ENCODE measurements around the gene CRY2.
A peak's percentile ranks its signal among the peaks of the same experiment; 100 is the strongest.

The CRY2 gene

DNA sequence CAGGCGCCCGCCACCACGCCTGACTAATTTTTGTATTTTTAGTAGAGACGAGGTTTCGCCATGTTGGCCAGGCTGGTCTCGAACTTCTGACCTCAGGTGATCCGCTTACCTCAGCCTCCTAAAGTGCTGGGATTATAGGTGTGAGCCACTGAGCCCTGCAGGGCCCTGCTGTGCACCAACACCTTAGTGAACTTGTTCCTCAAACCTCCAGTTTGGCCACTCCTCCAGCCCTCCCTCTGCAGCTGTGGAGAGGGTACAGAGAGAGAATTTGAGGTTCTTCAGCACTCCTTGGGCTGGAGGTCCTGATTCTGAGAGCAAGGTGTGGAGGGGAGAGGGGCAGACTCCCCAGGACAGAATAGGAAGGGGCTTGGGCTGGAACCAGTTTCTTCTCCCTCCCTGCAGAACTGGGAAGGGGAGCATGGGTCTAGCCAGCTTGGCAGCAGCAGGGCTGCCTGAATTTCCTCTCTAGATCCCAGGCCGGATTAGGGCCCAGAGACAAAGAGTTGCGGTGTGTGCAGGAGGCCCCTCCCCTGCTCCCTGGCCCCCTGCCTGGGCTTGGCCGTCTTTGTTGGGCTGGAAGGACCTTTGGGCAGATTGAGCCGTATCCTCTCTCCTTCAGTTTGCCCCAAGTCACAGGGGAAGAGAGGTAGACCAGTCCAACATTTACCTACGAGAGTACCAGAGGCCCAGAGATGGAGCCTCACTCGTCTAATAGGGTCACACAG is 72.7 kb downstream of the CRY2 start:
- H3K36me3 ChIP-seq (ENCODE audit: control insufficient read depth, insufficient read depth, low read length) = peaks cover 14% of the 10 kb centered on the region
- peaks cover 13% of the 10 kb centered on the region for H3K27me3 ChIP-seq (ENCODE audit: control insufficient read depth, insufficient read depth, low read length)
- H3K4me3 ChIP-seq (ENCODE audit: low read depth, low read length) = no peak overlapping the region
- no peak overlapping the region for H3K9ac ChIP-seq (ENCODE audit: low read depth, low read length)
- no peaks in the 10 kb centered on the region for H3K9me3 ChIP-seq (ENCODE audit: control insufficient read depth, insufficient read depth, low read length)
- H3K4me1 ChIP-seq (ENCODE audit: control insufficient read depth, insufficient read depth, low read length) = peaks cover 26% of the 10 kb centered on the region

- Histone ChIP-seq H3K4me3 (ENCODE audit: low read depth, low read length) (peak overlapping the region; percentile 56), H3K9me3 (ENCODE audit: control insufficient read depth, insufficient read depth, low read length) (no peaks in the 10 kb centered on the region), H3K9ac (ENCODE audit: low read depth, low read length) (no peak overlapping the region), H3K27me3 (ENCODE audit: control insufficient read depth, insufficient read depth, low read length) (peaks cover 13% of the 10 kb centered on the region), H3K4me1 (ENCODE audit: control insufficient read depth, insufficient read depth, low read length) (peaks cover 26% of the 10 kb centered on the region), H3K36me3 (ENCODE audit: control insufficient read depth, insufficient read depth, low read length) (peaks cover 12% of the 10 kb centered on the region)
These were observed 73.5 kb downstream of the CRY2 start for GRCh38 chr11:45920531-45921477.

DNA sequence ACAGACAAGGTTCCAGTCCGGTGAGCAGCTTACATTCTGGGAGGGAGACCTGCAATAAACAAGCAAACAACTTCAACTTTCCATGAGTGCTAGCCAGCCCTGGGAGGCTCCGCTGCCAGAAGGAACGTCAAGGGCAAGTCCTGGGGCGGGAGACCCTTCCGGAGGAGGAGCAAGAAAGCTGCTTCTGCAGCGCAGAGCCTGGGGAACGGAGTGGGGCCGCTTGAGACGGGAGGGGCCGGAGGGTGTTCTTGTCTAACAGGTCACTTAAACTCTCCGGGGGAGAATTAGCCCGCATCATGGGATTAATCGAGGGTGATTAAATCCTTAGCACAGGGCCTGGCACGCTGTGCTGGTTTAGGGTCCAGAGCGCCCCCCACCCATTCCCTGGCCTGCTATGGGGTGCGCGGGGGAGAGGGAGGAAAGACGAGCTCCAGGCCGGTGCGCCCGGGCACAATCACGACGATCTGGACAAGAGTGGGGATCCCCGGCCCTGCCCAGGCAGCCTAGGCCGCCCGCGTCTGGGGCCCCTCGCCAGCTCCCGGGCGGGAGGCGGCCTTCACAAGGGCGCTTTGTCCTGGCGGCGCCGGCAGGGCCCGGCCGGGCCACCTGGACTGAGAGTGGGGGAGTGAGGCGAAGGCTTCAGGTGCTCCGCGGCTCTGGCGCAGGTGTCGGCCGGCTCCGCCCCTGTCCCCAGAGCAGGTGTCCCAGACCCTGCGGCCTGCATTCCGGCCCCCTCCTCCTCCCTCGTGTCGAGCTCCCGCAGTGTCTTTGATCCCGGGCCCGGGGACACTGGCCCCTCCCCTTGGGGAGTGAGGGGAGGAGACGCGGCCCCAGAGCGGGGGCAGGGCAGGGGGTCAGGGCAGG is 74.5 kb downstream of the CRY2 start:
- peaks cover 21% of the 10 kb centered on the region for H3K36me3 ChIP-seq (ENCODE audit: control insufficient read depth, insufficient read depth, low read length)
- peaks cover 13% of the 10 kb centered on the region for H3K27me3 ChIP-seq (ENCODE audit: control insufficient read depth, insufficient read depth, low read length)
- H3K9ac ChIP-seq (ENCODE audit: low read depth, low read length) = peak overlapping the region; percentile 47
- peak overlapping the region; percentile 56 for H3K4me3 ChIP-seq (ENCODE audit: low read depth, low read length)
- H3K4me1 ChIP-seq (ENCODE audit: control insufficient read depth, insufficient read depth, low read length) = peaks cover 25% of the 10 kb centered on the region
- H3K9me3 ChIP-seq (ENCODE audit: control insufficient read depth, insufficient read depth, low read length) = no peaks in the 10 kb centered on the region

DNA sequence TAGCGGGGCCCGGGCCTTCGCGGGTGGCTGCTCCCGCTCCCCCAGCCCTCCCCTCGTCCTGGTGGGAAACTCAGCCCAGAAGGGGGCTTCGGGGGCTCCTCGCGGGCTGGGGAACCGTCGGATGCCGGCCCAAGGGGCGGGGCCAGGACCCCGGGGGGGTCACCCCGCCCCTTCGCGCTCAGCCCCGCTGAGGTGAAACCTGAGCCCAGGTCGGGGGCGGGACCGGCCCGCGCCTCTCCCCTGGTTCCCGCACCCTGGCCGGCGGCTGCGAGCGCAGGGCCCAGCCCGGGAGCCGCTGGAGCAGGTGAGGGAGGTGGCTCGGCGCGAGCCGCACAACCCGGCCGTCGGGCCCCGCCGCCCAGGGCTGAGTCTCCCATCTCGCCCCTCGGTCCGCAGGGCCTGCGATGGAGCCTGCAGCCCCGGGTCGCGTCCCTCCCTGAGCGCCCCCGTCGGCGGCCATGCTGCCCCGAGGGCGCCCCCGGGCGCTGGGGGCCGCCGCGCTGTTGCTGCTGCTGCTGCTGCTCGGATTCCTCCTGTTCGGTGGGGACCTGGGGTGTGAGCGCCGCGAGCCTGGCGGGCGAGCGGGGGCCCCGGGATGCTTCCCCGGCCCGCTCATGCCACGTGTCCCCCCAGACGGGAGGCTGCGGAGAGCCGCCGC is 75.3 kb downstream of the CRY2 start, which contains the start of gene LARGE2:
LARGE2 (plus strand) TSS at position 232 of the 658 bp plus-strand sequence; CDS start at position 459, 227 bp downstream.
- H3K36me3 ChIP-seq (ENCODE audit: control insufficient read depth, insufficient read depth, low read length) = peaks cover 26% of the 10 kb centered on the region
- H3K9ac ChIP-seq (ENCODE audit: low read depth, low read length) = peak within 1 kb of the TSS; percentile 54
- H3K4me3 ChIP-seq (ENCODE audit: low read depth, low read length) = peak within 1 kb of the TSS; percentile 79

DNA sequence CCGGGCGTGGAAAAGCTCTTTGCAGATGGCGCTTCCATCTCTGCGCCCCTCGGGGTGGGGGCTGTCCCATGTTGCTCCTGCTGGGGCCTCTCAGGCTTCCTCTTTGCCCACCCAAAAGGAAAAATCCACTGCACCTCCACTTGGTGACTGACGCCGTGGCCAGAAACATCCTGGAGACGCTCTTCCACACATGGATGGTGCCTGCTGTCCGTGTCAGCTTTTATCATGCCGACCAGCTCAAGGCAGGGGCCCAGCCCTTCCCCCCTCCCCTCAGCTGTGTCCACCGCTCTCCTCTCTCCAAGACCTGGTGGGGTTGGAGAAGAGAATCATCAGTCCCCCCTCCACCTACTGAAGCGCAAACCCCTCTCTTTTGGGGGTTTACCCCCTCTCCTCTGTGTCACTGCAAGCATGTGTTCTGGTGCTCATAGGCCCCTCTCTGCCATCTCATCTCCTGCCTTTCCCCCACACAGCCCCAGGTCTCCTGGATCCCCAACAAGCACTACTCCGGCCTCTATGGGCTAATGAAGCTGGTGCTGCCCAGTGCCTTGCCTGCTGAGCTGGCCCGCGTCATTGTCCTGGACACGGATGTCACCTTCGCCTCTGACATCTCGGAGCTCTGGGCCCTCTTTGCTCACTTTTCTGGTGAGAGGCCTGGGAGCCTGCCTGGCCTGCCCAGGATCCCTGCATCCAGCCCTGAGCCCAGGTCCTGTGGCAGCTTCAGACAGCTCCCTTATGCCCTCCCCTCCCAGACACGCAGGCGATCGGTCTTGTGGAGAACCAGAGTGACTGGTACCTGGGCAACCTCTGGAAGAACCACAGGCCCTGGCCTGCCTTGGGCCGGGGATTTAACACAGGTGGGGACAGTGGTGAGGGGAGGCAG is 77.0 kb downstream of the CRY2 start:
- Histone ChIP-seq H3K4me1 (ENCODE audit: control insufficient read depth, insufficient read depth, low read length) (peaks cover 19% of the 10 kb centered on the region), H3K9me3 (ENCODE audit: control insufficient read depth, insufficient read depth, low read length) (no peaks in the 10 kb centered on the region), H3K9ac (ENCODE audit: low read depth, low read length) (no peak overlapping the region), H3K36me3 (ENCODE audit: control insufficient read depth, insufficient read depth, low read length) (peaks cover 38% of the 10 kb centered on the region), H3K4me3 (ENCODE audit: low read depth, low read length) (no peak overlapping the region), H3K27me3 (ENCODE audit: control insufficient read depth, insufficient read depth, low read length) (peaks cover 13% of the 10 kb centered on the region)

More for the DNA sequence above, 75.3 kb downstream of the CRY2 start, which contains the start of gene LARGE2:
- peaks cover 22% of the 10 kb centered on the region for H3K4me1 ChIP-seq (ENCODE audit: control insufficient read depth, insufficient read depth, low read length)
- H3K9me3 ChIP-seq (ENCODE audit: control insufficient read depth, insufficient read depth, low read length) = no peaks in the 10 kb centered on the region
- peaks cover 13% of the 10 kb centered on the region for H3K27me3 ChIP-seq (ENCODE audit: control insufficient read depth, insufficient read depth, low read length)

DNA sequence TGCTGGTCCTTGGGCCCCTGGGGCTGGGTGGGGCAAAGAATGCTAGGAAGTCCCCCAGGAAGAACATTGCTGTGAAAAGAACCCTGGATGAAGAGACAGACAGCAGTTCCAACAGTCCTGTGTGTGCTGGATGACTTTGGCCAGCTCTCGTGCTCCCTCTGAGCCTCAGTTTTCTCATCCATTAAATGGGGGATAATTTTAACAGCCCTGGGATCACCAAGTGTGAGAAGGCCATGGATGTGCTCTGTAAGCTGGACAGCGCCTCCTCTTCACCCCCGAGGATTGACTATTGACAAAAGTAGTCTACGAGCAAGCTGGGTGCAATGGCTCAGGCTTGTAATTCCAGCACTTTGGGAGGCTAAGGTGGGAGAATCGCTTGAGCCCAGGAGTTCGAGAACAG is 77.7 kb downstream of the CRY2 start:
- Histone ChIP-seq H3K4me3 (ENCODE audit: low read depth, low read length) (no peak overlapping the region), H3K9ac (ENCODE audit: low read depth, low read length) (no peak overlapping the region), H3K27me3 (ENCODE audit: control insufficient read depth, insufficient read depth, low read length) (peaks cover 13% of the 10 kb centered on the region), H3K4me1 (ENCODE audit: control insufficient read depth, insufficient read depth, low read length) (peaks cover 16% of the 10 kb centered on the region), H3K9me3 (ENCODE audit: control insufficient read depth, insufficient read depth, low read length) (no peaks in the 10 kb centered on the region), H3K36me3 (ENCODE audit: control insufficient read depth, insufficient read depth, low read length) (peaks cover 38% of the 10 kb centered on the region)

GRCh38 chr11:45925550-45925949 is 78.3 kb downstream of the CRY2 start:
- Histone ChIP-seq H3K27me3 (ENCODE audit: control insufficient read depth, insufficient read depth, low read length) (peaks cover 8% of the 10 kb centered on the region), H3K4me1 (ENCODE audit: control insufficient read depth, insufficient read depth, low read length) (peaks cover 9% of the 10 kb centered on the region), H3K36me3 (ENCODE audit: control insufficient read depth, insufficient read depth, low read length) (peaks cover 38% of the 10 kb centered on the region), H3K4me3 (ENCODE audit: low read depth, low read length) (no peak overlapping the region), H3K9me3 (ENCODE audit: control insufficient read depth, insufficient read depth, low read length) (no peaks in the 10 kb centered on the region), H3K9ac (ENCODE audit: low read depth, low read length) (no peak overlapping the region)

- H3K4me1 ChIP-seq (ENCODE audit: control insufficient read depth, insufficient read depth, low read length) = peaks cover 5% of the 10 kb centered on the region
- H3K36me3 ChIP-seq (ENCODE audit: control insufficient read depth, insufficient read depth, low read length) = peaks cover 40% of the 10 kb centered on the region
- no peak overlapping the region for H3K4me3 ChIP-seq (ENCODE audit: low read depth, low read length)
- H3K27me3 ChIP-seq (ENCODE audit: control insufficient read depth, insufficient read depth, low read length) = peaks cover 3% of the 10 kb centered on the region
- no peak overlapping the region for H3K9ac ChIP-seq (ENCODE audit: low read depth, low read length)
- no peaks in the 10 kb centered on the region for H3K9me3 ChIP-seq (ENCODE audit: control insufficient read depth, insufficient read depth, low read length)
These were observed 78.7 kb downstream of the CRY2 start for GRCh38 chr11:45926001-45926401.

- Histone ChIP-seq H3K9ac (ENCODE audit: low read depth, low read length) (no peak overlapping the region), H3K4me1 (ENCODE audit: control insufficient read depth, insufficient read depth, low read length) (no peaks in the 10 kb centered on the region), H3K9me3 (ENCODE audit: control insufficient read depth, insufficient read depth, low read length) (no peaks in the 10 kb centered on the region), H3K4me3 (ENCODE audit: low read depth, low read length) (no peak overlapping the region), H3K27me3 (ENCODE audit: control insufficient read depth, insufficient read depth, low read length) (no peaks in the 10 kb centered on the region), H3K36me3 (ENCODE audit: control insufficient read depth, insufficient read depth, low read length) (peaks cover 45% of the 10 kb centered on the region)
These were observed 79.5 kb downstream of the CRY2 start for GRCh38 chr11:45926536-45927331.

DNA sequence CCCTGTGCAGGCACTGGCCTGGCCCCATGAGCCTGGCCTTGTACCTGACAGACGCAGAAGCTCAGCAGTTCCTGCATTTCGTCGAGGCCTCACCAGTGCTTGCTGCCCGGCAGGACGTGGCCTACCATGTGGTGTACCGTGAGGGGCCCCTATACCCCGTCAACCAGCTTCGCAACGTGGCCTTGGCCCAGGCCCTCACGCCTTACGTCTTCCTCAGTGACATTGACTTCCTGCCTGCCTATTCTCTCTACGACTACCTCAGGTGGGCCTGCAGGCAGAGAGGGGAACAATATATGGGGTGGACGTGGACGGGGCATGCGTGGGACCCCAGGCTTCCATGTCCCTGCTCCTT is 80.0 kb downstream of the CRY2 start:
- Histone ChIP-seq H3K4me1 (ENCODE audit: control insufficient read depth, insufficient read depth, low read length) (no peaks in the 10 kb centered on the region), H3K27me3 (ENCODE audit: control insufficient read depth, insufficient read depth, low read length) (no peaks in the 10 kb centered on the region), H3K9me3 (ENCODE audit: control insufficient read depth, insufficient read depth, low read length) (no peaks in the 10 kb centered on the region), H3K4me3 (ENCODE audit: low read depth, low read length) (no peak overlapping the region), H3K9ac (ENCODE audit: low read depth, low read length) (no peak overlapping the region), H3K36me3 (ENCODE audit: control insufficient read depth, insufficient read depth, low read length) (peaks cover 45% of the 10 kb centered on the region)
